GM23338 (cell line): ENCODE measurements around the gene DYRK1A. TPM values are rescaled to one million over a fixed set of nuclear protein-coding genes. Genes with fewer than 3 reads are reported as not detected.

Experiments used
- ATAC-seq: fragments of 200-7000 bp; cut with Tn5 transposase; 3 replicates; pipeline ENCODE4 v1.9.1; 2020
- DNase-seq: peaks from one replicate; pipeline ENCODE4 v3.0.0-alpha.2; 2015; ENCODE audit warnings: low spot score
- H2AFZ ChIP-seq: fragments of 200-600 bp; sonication (generic); 2 replicates; pipeline ENCODE4 v1.8.0; 2016; ENCODE audit warnings: antibody characterized with exemption, mild to moderate bottlenecking, moderate library complexity
- H3F3A ChIP-seq: fragments of 200-600 bp; sonication (generic); replicated peaks from 2 replicates; pipeline ENCODE4 v1.8.0; 2017; ENCODE audit warnings: antibody characterized with exemption, mixed run types, low read depth
- H3K27ac ChIP-seq: fragments of 200-600 bp; sonication (generic); 2 replicates; pipeline ENCODE4 v1.6.1; 2016; ENCODE audit warnings: low read depth
- H3K27me3 ChIP-seq: fragments of 200-600 bp; sonication (generic); 2 replicates; pipeline ENCODE4 v1.8.0; 2016; ENCODE audit warnings: mild to moderate bottlenecking, mixed run types, moderate library complexity; ENCODE audit not compliant: insufficient read depth
- H3K36me3 ChIP-seq: fragments of 200-600 bp; sonication (generic); 2 replicates; pipeline ENCODE4 v1.8.0; 2016; ENCODE audit warnings: mild to moderate bottlenecking; ENCODE audit not compliant: insufficient read depth
- H3K4me1 ChIP-seq: fragments of 200-600 bp; sonication (generic); 2 replicates; pipeline ENCODE4 v1.8.0; 2016; ENCODE audit warnings: mild to moderate bottlenecking, moderate library complexity; ENCODE audit not compliant: insufficient read depth
- H3K4me2 ChIP-seq: fragments of 200-600 bp; sonication (generic); 2 replicates; pipeline ENCODE4 v1.7.1; 2017; ENCODE audit warnings: mixed run types
- H3K4me3 ChIP-seq: fragments of 200-600 bp; sonication (generic); 2 replicates; pipeline ENCODE4 v1.6.1; 2016; ENCODE audit warnings: mixed run types
- H3K79me2 ChIP-seq: fragments of 200-600 bp; sonication (generic); replicated peaks from 2 replicates; pipeline ENCODE4 v1.8.0; 2017; ENCODE audit warnings: mild to moderate bottlenecking; ENCODE audit not compliant: insufficient read depth
- H3K9me2 ChIP-seq: fragments of 200-600 bp; sonication (generic); 2 replicates; pipeline ENCODE4 v1.8.0; 2017; ENCODE audit not compliant: insufficient read depth
- H4K20me1 ChIP-seq: fragments of 200-600 bp; sonication (generic); replicated peaks from 2 replicates; pipeline ENCODE4 v1.8.0; 2017; ENCODE audit warnings: mild to moderate bottlenecking; ENCODE audit not compliant: insufficient read depth
- H3K27ac Mint-ChIP-seq: 2 replicates; pipeline ENCODE4 v1.8.0; 2020; ENCODE audit warnings: inconsistent platforms, mild to moderate bottlenecking, moderate library complexity, mixed read lengths
- H3K27me3 Mint-ChIP-seq: 3 replicates; pipeline ENCODE4 v1.8.0; 2022; ENCODE audit warnings: low read depth, mild to moderate bottlenecking, moderate library complexity, mixed read lengths, inconsistent platforms; ENCODE audit not compliant: insufficient read depth, poor library complexity
- H3K36me3 Mint-ChIP-seq: 3 replicates; pipeline ENCODE4 v1.8.0; 2021; ENCODE audit warnings: low read depth, mild to moderate bottlenecking, inconsistent platforms, moderate library complexity, mixed read lengths
- H3K4me1 Mint-ChIP-seq: 3 replicates; pipeline ENCODE4 v1.8.0; 2020; ENCODE audit warnings: mild to moderate bottlenecking, inconsistent platforms, mixed read lengths
- H3K4me3 Mint-ChIP-seq: 3 replicates; pipeline ENCODE4 v1.8.0; 2021; ENCODE audit warnings: moderate library complexity, mild to moderate bottlenecking, inconsistent platforms, mixed read lengths
- H3K9me3 Mint-ChIP-seq: 3 replicates; pipeline ENCODE4 v1.8.0; 2020; ENCODE audit warnings: moderate library complexity, mild to moderate bottlenecking, inconsistent platforms, mixed read lengths
- CREB1 ChIP-seq: fragments of 250-450 bp; sonication (Bioruptor Pico); IDR thresholded peaks from 2 replicates; pipeline ENCODE4 v1.5.0; 2020; ENCODE audit warnings: low read depth, mild to moderate bottlenecking, moderate library complexity
- CTCF ChIP-seq, 2 experiments: fragments of 200-600 bp in 1 of 2; sonication (generic) in 1 of 2; conservative IDR thresholded peaks; 2 replicates each; pipeline versions ENCODE4 v1.5.1 to v1.6.1; 2016 to 2017; ENCODE audit warnings: antibody characterized with exemption in 2 of 2, low read depth in 2 of 2, mild to moderate bottlenecking in 2 of 2, moderate library complexity in 1 of 2
- EZH2 ChIP-seq: fragments of 200-600 bp; sonication (generic); IDR thresholded peaks from one replicate; pipeline ENCODE4 v1.8.0; 2017; ENCODE audit warnings: antibody characterized with exemption, mild to moderate bottlenecking, low read depth; ENCODE audit not compliant: unreplicated experiment
- EZH2phosphoT487 ChIP-seq: fragments of 200-600 bp; sonication (generic); IDR thresholded peaks from one replicate; pipeline ENCODE4 v1.8.1; 2018; ENCODE audit warnings: antibody characterized with exemption; ENCODE audit not compliant: unreplicated experiment
- JUNB ChIP-seq: IDR thresholded peaks from one replicate; pipeline ENCODE4 v1.6.1; 2016; ENCODE audit warnings: antibody characterized with exemption; ENCODE audit not compliant: unreplicated experiment
- NANOG ChIP-seq: IDR thresholded peaks from 2 replicates; pipeline ENCODE4 v1.6.1; 2016; ENCODE audit warnings: antibody characterized with exemption, borderline replicate concordance
- POLR2AphosphoS5 ChIP-seq: IDR thresholded peaks from 2 replicates; pipeline ENCODE4 v1.6.1; 2016; ENCODE audit warnings: antibody characterized with exemption, low read depth
- REST ChIP-seq: IDR thresholded peaks from one replicate; pipeline ENCODE4 v1.6.1; 2018; ENCODE audit warnings: antibody characterized with exemption; ENCODE audit not compliant: unreplicated experiment
- STAT1 ChIP-seq: IDR thresholded peaks from one replicate; pipeline ENCODE4 v1.6.1; 2016; ENCODE audit warnings: antibody characterized with exemption; ENCODE audit not compliant: unreplicated experiment
- ZNF331 ChIP-seq: fragments of 250-450 bp; sonication (Bioruptor Pico); IDR thresholded peaks from 2 replicates; pipeline ENCODE4 v1.5.0; 2020; ENCODE audit warnings: low read depth, mild to moderate bottlenecking, moderate library complexity
- ZNF462 ChIP-seq: fragments of 250-450 bp; sonication (Bioruptor Pico); IDR thresholded peaks from 2 replicates; pipeline ENCODE4 v1.5.0; 2020; ENCODE audit warnings: mild to moderate bottlenecking, moderate library complexity
- polyA plus RNA-seq: library from polyadenylated mRNA; unstranded; fragments of >200 nt; fragmentation: Nextera tagmentation; extraction: Ambion mirVana; gene quantifications from 2 replicates; pipeline ENCODE4 v1.2.1, GENCODE V29; 2016
- total RNA-seq: library from RNA; depleted of rRNA; stranded (reverse); fragments of >200 nt; shearing (Covaris generic); gene quantifications from 2 replicates; pipeline ENCODE4 v1.2.3, GENCODE V29; 2014

The DYRK1A gene
- total and polyA plus RNA-seq, 2 experiments from 2014 or later, result 10.3 to 84.7 TPM

- H3K27me3 Mint-ChIP-seq, result peaks cover 8% of the 10 kb centered on the region
- ATAC-seq (no peak), DNase-seq (no peak)
- Histone ChIP-seq H3K4me3 (no peak overlapping the region), H3K4me1 (peaks cover 56% of the 10 kb centered on the region), H4K20me1 (peaks cover 85% of the 10 kb centered on the region), H3K27me3 (no peaks in the 10 kb centered on the region), H3K9me2 (peaks cover 3% of the 10 kb centered on the region; the same call in 1 of the 2 replicates), H3K4me2 (no peak overlapping the region), H2AFZ (no peak overlapping the region), H3K27ac (no peak overlapping the region), H3F3A (no peaks in the 10 kb centered on the region), H3K36me3 (no peaks in the 10 kb centered on the region), H3K79me2 (peaks cover 100% of the 10 kb centered on the region)
- no peak overlapping the region for H3K4me3 Mint-ChIP-seq
- peaks cover 68% of the 10 kb centered on the region for H3K4me1 Mint-ChIP-seq
- no peaks in the 10 kb centered on the region for H3K9me3 Mint-ChIP-seq
- H3K27ac Mint-ChIP-seq, result no peak overlapping the region
- no peak for TF ChIP-seq CREB1
- no peak for TF ChIP-seq JUNB
- no peak for TF ChIP-seq NANOG
- no peak for TF ChIP-seq STAT1
- TF ChIP-seq EZH2, result no peak
- no peak for TF ChIP-seq ZNF331
- TF ChIP-seq EZH2phosphoT487, result no peak
- TF ChIP-seq REST, result no peak
- TF ChIP-seq CTCF (conservative IDR thresholded peaks at IDR 0.05; ENCODE audit: low read depth in 2 of 2), result no peak
- TF ChIP-seq POLR2AphosphoS5, result no peak
- no peaks in the 10 kb centered on the region for H3K36me3 Mint-ChIP-seq
Observed at GRCh38 chr21:37393786-37394185, 27.2 kb downstream of the DYRK1A start.

GRCh38 chr21:37395961-37396360 lies 29.4 kb downstream of the DYRK1A start:
- peaks cover 43% of the 10 kb centered on the region for H3K4me1 ChIP-seq
- Mint-ChIP-seq H3K36me3 (peaks cover 9% of the 10 kb centered on the region; the same call in 2 of the 3 replicates), H3K9me3 (0 out of 3 replicates have a peak, but pooled peaks cover 5% of the 10 kb centered on the region), H3K4me1 (peaks cover 61% of the 10 kb centered on the region), H3K4me3 (no peak overlapping the region), H3K27me3 (peaks cover 3% of the 10 kb centered on the region), H3K27ac (no peak overlapping the region; the same call in 1 of the 2 replicates)
- H3F3A ChIP-seq, result no peaks in the 10 kb centered on the region
- H3K79me2 ChIP-seq, result peaks cover 100% of the 10 kb centered on the region
- no peak overlapping the region for H3K4me3 ChIP-seq
- DNase-seq, result no peak
- H3K27ac ChIP-seq, result no peak overlapping the region
- H3K36me3 ChIP-seq, result no peaks in the 10 kb centered on the region
- H3K4me2 ChIP-seq, result no peak overlapping the region
- H4K20me1 ChIP-seq, result peaks cover 90% of the 10 kb centered on the region
- no peak for ATAC-seq
- H2AFZ ChIP-seq, result no peak overlapping the region
- peaks cover 3% of the 10 kb centered on the region; the same call in 1 of the 2 replicates for H3K9me2 ChIP-seq
- H3K27me3 ChIP-seq, result no peaks in the 10 kb centered on the region
- no peak for TF ChIP-seq ZNF462
- no peak for TF ChIP-seq EZH2phosphoT487
- TF ChIP-seq EZH2, result no peak
- no peak for TF ChIP-seq NANOG
- no peak for TF ChIP-seq CREB1
